Smooth muscle cell (in vitro differentiated cells): ENCODE data around the gene PTPN14. TPM values are rescaled to one million over a fixed set of nuclear protein-coding genes. Genes with fewer than 3 reads are reported as not detected.
A peak's percentile ranks its signal among the peaks of the same experiment; 100 is the strongest.
"Not testable (repeated sequence)": the region's sequence is repeated elsewhere in the genome, so short reads cannot be mapped to it uniquely, and the experiment has no call there.

Experiments
- DNase-seq: peaks from one replicate; lab custom pipeline; 2025; ENCODE audit not compliant: unreplicated experiment; lab: John Stamatoyannopoulos, UW
- H2AFZ ChIP-seq: fragments of 200-600 bp; sonication (generic); 2 replicates; pipeline ENCODE4 v1.6.0; 2016; ENCODE audit warnings: antibody characterized with exemption, low read depth, mild to moderate bottlenecking
- H3F3A ChIP-seq: fragments of 200-600 bp; sonication (generic); 2 replicates; pipeline ENCODE4 v1.6.0; 2017; ENCODE audit warnings: antibody characterized with exemption, low read depth
- H3K27ac ChIP-seq: fragments of 200-600 bp; sonication (generic); 2 replicates; pipeline ENCODE4 v1.5.1; 2016; ENCODE audit warnings: low read depth, mild to moderate bottlenecking
- H3K27me3 ChIP-seq: fragments of 200-600 bp; sonication (generic); 2 replicates; pipeline ENCODE4 v1.6.1; 2016; ENCODE audit warnings: low read depth, mild to moderate bottlenecking
- H3K36me3 ChIP-seq: fragments of 200-600 bp; sonication (generic); 2 replicates; pipeline ENCODE4 v1.5.1; 2016; ENCODE audit warnings: low read depth
- H3K4me1 ChIP-seq: fragments of 200-600 bp; sonication (generic); 2 replicates; pipeline ENCODE4 v1.5.1; 2016; ENCODE audit warnings: low read depth
- H3K4me2 ChIP-seq: fragments of 200-600 bp; sonication (generic); 2 replicates; pipeline ENCODE4 v1.6.0; 2016; ENCODE audit warnings: mild to moderate bottlenecking
- H3K4me3 ChIP-seq: fragments of 200-600 bp; sonication (generic); 2 replicates; pipeline ENCODE4 v1.5.1; 2016; ENCODE audit warnings: mild to moderate bottlenecking
- H3K79me2 ChIP-seq: fragments of 200-600 bp; sonication (generic); 2 replicates; pipeline ENCODE4 v1.6.0; 2016; ENCODE audit warnings: low read depth, mild to moderate bottlenecking
- H3K9ac ChIP-seq: fragments of 200-600 bp; sonication (generic); 2 replicates; pipeline ENCODE4 v1.6.0; 2016; ENCODE audit warnings: low read depth
- H3K9me3 ChIP-seq: fragments of 200-600 bp; sonication (generic); replicated peaks from 2 replicates; pipeline ENCODE4 v1.5.1; 2016; ENCODE audit warnings: low read depth
- H4K20me1 ChIP-seq: fragments of 200-600 bp; sonication (generic); 2 replicates; pipeline ENCODE4 v1.6.0; 2016; ENCODE audit warnings: low read depth
- CTCF ChIP-seq: fragments of 200-600 bp; sonication (generic); IDR thresholded peaks from 2 replicates; pipeline ENCODE4 v1.5.1; 2017; ENCODE audit warnings: borderline replicate concordance, mild to moderate bottlenecking, antibody characterized with exemption; ENCODE audit not compliant: insufficient read depth, poor library complexity, severe bottlenecking
- WGBS: methylation state at CpG from one replicate; pipeline ENCODE4 v1.1.7; 2016; ENCODE audit warnings: low lambda C conversion rate; 5-methylcytosine and 5-hydroxymethylcytosine counted together
- polyA plus RNA-seq: library from polyadenylated mRNA; unstranded; fragments of >200 nt; fragmentation: Nextera tagmentation; extraction: Ambion mirVana; gene quantifications from 2 replicates; pipeline ENCODE4 v1.2.1, GENCODE V29; 2016
- total RNA-seq: library from RNA; depleted of rRNA; stranded (reverse); fragments of >200 nt; gene quantifications from 2 replicates; pipeline ENCODE4 v1.2.3, GENCODE V29; 2014

The PTPN14 gene
- total and polyA plus RNA-seq, 2 experiments from 2014 or later: 13.7 to 28.6 TPM

GRCh38 chr1:214396330-214396729, 155.1 kb downstream of the PTPN14 start:
- no peak for TF ChIP-seq CTCF
- Histone ChIP-seq H3K9me3 (no peaks in the 10 kb centered on the region), H3K4me2 (no peak overlapping the region), H3K27me3 (no peaks in the 10 kb centered on the region), H2AFZ (no peak overlapping the region), H3K27ac (no peak overlapping the region), H3K79me2 (no peaks in the 10 kb centered on the region), H3F3A (no peaks in the 10 kb centered on the region), H3K4me3 (no peak overlapping the region), H3K9ac (no peak overlapping the region), H3K36me3 (no peaks in the 10 kb centered on the region), H4K20me1 (peaks cover 4% of the 10 kb centered on the region), H3K4me1 (no peaks in the 10 kb centered on the region)
- WGBS: 93% methylated on average over 3 of the region's 3 CpGs
- no peak for DNase-seq

- H2AFZ ChIP-seq, H3K79me2 ChIP-seq, H3F3A ChIP-seq, DNase-seq, H3K9ac ChIP-seq, H3K9me3 ChIP-seq, H4K20me1 ChIP-seq, H3K4me1 ChIP-seq, H3K4me3 ChIP-seq, H3K36me3 ChIP-seq, H3K4me2 ChIP-seq, H3K27me3 ChIP-seq: not testable (repeated sequence)
- H3K27ac ChIP-seq: peak overlapping the region; percentile 49
- WGBS: 45% methylated on average over 5 of the region's 5 CpGs
Observed at GRCh38 chr1:214394569-214394968, 156.8 kb downstream of the PTPN14 start.

- H3K9me3 ChIP-seq: no peaks in the 10 kb centered on the region
- no peaks in the 10 kb centered on the region for H3K27me3 ChIP-seq
- no peak for DNase-seq
- 96% methylated on average over 12 of the region's 12 CpGs for WGBS
- H3K27ac ChIP-seq: no peak overlapping the region
- H3K79me2 ChIP-seq: no peaks in the 10 kb centered on the region
- H3K4me1 ChIP-seq: no peaks in the 10 kb centered on the region
- H3K4me2 ChIP-seq: no peak overlapping the region
- no peak overlapping the region for H2AFZ ChIP-seq
- H3K4me3 ChIP-seq: no peak overlapping the region
- H3K36me3 ChIP-seq: no peaks in the 10 kb centered on the region
- H3K9ac ChIP-seq: no peak overlapping the region
- no peaks in the 10 kb centered on the region for H3F3A ChIP-seq
- TF ChIP-seq CTCF: no peak
- peaks cover 4% of the 10 kb centered on the region for H4K20me1 ChIP-seq
Observed at GRCh38 chr1:214393086-214393485, 158.3 kb downstream of the PTPN14 start.

- H4K20me1 ChIP-seq: peaks cover 4% of the 10 kb centered on the region
- H3K4me1 ChIP-seq: no peaks in the 10 kb centered on the region
- no peak overlapping the region for H3K4me3 ChIP-seq
- H3K9me3 ChIP-seq: no peaks in the 10 kb centered on the region
- H3K36me3 ChIP-seq: no peaks in the 10 kb centered on the region
- no peak for DNase-seq
- H3K27ac ChIP-seq: no peak overlapping the region
- H3K9ac ChIP-seq: no peak overlapping the region
- H3K4me2 ChIP-seq: no peak overlapping the region
- no peaks in the 10 kb centered on the region for H3K79me2 ChIP-seq
- H2AFZ ChIP-seq: no peak overlapping the region
- H3F3A ChIP-seq: peaks cover 3% of the 10 kb centered on the region
- 89% methylated on average over 12 of the region's 12 CpGs for WGBS
- TF ChIP-seq CTCF: no peak
- H3K27me3 ChIP-seq: no peaks in the 10 kb centered on the region
Observed at GRCh38 chr1:214391873-214392645, 159.3 kb downstream of the PTPN14 start.
